HUDEP-2 (cell line): ENCODE results near the gene SAMD13.
"Not testable (repeated sequence)": the region's sequence is repeated elsewhere in the genome, so short reads cannot be mapped to it uniquely, and the experiment has no call there.

Experiments used
- DNase-seq, 76 experiments: peaks; one replicate each; lab custom pipeline; 2025; ENCODE audit not compliant: unreplicated experiment in 76 of 76; lab: John Stamatoyannopoulos, UW

SAMD13 gene

GRCh38 chr1:84282780-84283333 is 18.7 kb upstream of the SAMD13 start:
- DNase-seq = no peak

GRCh38 chr1:84283381-84283780 is 18.1 kb upstream of the SAMD13 start:
- DNase-seq = no peak

DNA sequence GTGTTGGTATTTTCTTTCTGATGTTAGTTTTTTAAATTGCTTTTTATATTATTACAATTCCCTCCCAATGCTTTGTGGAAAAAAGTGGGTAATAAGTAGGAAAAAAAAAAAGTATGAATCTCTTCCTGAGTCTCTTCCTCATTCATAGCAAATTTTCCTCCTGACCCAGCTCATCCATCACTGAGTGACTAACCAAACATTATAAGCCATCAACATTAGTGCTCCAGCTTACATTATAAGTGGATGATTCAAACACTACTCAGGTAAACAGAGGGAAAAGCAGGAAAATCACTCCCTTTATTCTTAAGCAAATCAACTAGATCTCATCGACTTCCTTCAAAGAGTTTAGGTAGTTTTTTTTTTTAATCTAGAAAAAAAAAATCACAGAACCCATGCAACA is 15.4 kb upstream of the SAMD13 start:
- DNase-seq = no peak

DNA sequence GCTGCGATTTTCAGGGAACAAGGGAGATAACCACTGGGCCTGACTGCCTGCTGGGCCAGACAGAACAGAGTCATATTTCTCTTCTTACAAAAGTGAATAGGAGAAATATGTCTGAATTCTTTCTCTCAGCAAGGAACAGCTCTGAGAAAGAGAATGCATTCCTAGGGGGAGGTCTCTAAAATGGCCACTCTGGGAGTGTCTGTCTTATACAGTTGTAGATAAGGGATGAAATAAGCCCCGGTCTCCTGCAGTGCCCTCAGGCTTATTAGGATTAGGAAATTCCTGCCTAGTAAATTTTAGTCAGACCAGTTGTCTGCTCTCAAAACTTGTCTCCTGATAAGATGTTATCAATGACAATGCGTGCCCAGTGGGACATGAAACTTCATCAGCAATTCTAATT is 14.1 kb upstream of the SAMD13 start:
- DNase-seq = not testable (repeated sequence)

- no peak for DNase-seq
These were observed 12.2 kb upstream of the SAMD13 start for GRCh38 chr1:84289169-84289785.

GRCh38 chr1:84291882-84292655 is 9.4 kb upstream of the SAMD13 start:
- no peak for DNase-seq

DNA sequence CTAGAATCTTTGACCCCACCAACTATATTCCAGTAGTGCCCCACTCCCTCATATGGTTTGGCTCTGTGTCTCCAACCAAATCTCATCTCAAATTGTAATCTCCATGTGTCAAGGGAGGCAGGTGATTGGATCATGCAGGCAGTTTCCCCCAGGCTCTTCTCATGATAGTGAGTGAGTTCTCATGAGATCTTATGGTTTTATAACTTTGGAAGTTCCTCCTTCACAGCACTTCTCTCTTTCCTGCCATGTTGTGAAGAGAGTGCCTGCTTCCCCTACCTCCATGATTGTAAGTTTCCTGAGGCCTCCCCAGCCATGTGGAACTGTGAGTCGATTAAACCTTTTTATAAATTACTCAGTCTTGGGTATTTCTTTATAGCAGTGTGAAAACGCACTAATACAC is 7.7 kb upstream of the SAMD13 start:
- DNase-seq = no peak

GRCh38 chr1:84294751-84295150 is 6.8 kb upstream of the SAMD13 start:
- DNase-seq = no peak

DNA sequence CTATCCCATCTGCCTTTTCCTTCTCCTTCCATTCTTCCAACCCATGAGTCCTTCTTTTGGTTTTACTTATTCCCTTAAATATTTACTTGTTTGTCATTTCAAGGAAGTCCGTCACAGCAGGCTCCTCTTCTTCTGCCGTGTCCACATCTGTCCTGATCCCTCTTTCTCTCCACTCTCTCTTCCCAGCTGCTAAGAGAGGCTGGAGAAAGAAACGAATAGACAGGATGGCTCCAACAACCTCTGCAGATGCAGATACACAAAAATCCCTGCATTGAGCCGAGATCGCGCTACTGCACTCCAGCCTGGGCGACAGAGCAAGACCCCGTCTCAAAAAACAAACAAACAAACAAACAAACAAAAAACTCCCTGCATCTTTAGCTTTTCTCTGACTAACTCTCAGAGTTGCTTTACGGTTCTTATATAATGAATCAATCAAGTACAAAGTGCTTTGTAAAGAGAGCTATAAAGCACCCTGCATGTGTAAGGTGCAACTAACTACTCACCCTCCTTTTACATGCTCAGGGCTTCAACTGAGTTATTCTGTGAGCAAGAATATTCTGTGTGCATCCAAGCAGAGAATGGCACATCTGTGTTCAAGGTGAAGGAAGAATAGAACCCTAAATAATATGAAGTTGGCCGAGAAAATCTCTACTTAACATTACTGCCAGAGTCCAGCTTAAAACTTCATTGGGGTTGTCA is 3.8 kb upstream of the SAMD13 start:
- no peak for DNase-seq

- DNase-seq = peak in 34 of 76 experiments; percentile 1 to 44 (median 20)
These were observed 3.2 kb upstream of the SAMD13 start for GRCh38 chr1:84298328-84298683.

DNA sequence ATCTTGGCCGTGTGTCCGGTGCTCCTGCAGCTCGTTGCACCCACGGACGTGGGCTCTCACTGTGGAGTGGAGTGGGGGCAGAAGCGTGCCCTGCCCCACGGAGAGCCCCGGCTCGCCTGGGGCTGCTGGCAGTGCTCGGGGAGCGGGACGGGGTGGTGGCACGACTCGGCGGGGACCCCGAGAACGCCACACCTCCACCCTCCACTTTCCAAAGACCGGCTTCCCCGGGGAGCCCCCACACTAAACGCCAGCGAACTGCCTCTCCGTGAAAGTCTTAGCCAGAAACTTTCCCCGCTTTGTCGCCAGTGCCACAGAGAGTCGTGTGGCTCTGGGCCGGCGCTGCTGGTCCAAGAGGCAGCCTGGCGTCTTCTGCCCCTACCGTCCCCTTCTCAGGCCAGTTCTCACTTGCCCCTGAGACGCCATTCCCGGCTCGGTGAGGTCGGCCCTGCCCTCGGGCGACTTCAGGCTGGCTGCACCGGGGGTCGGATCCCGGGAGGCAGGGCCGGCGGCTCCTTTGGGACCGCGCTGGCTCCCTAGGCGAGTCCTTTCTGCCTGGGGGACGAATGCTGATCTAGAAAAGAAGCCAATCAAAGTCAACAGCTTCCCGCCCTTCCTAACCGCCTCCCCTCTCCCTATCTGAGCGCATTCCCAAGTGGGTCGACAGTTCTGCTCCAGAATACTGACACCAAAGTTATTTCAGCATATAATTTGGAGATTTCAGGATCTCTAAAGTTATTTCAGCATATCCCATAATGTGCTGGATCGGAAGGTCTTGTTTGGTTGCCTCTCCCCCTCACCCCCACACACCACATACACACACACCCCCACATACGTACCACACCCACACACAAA is 2.6 kb upstream of the SAMD13 start:
- peak in 48 of 76 experiments; percentile 3 to 74 (median 34) for DNase-seq

DNA sequence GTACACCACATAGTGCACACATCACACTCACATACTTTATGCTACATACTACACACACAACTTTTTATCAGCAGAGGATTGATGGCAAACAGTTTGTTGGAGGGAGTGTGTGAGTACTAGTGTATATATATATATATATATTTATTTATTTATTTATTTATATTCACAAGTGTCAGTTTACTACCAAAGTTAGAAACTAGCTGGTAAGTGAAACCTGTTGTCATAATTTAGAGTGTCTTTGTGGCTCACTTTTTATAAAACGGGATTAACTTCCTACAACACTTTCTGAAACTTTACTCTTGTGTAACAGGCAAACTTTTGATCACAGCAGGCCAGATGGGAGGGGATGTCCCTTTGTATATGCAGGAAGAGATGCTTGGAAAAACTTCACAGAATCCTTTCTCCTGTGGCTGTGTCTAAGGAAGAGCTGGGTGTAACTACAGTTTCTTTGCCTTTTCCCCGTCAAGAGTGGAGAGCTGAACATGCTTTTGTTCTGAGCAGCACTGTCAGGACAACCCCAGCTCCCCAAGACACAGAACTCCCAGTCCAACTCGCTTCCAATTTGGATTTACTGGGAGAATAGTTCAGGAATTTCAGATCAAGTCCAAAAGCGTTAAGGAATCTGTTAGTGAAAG is 1.9 kb upstream of the SAMD13 start:
- DNase-seq = no peak

DNA sequence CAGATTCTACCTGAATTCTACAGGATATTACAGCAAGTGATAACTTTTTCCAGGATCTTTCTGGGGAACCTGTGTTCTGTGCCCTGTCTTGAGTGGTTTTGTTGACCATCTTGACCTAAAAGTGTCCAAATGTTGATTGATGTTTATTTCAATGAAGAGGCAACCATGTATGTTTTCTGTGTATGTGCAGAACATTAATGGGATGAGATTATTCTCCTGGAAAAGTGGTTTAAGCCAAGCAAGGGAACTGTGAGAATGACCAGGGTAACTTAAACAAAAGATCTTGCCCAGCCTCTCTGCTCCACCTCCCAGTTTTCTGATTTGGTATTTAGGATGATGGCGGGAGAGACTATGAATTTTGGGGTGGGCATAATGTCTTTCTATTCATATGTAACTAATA is 1.0 kb upstream of the SAMD13 start:
- DNase-seq = no peak

DNA sequence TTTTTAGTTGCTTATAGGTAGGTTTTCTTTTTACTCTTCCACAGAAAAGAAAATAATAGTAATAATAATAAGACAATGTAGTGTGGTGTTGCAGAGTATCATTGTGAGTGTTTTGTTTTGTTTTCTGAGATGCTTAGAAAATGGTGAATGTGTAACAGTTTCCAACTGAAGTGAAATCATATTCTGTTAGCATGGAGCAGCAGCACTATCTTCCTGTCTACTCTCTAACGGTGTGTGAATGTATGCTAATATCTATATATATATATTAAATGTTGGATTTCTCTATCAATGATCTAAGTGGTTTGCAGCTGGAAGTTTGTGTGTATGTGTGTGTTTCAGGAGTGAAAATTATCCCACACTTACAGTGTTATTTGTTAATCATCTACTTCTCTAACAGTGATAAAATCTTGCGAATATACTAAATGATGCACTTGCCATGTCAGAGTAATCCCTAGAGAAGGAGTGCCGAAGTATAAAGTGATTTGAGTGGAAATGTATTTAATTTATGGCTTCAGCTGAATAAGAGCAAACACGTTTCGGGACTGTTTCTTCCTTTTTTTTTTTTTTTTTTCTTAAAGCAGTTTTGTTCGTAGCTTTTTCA is 377 bp downstream of the SAMD13 start:
- peak in 1 of 76 experiments; percentile 37 for DNase-seq

DNA sequence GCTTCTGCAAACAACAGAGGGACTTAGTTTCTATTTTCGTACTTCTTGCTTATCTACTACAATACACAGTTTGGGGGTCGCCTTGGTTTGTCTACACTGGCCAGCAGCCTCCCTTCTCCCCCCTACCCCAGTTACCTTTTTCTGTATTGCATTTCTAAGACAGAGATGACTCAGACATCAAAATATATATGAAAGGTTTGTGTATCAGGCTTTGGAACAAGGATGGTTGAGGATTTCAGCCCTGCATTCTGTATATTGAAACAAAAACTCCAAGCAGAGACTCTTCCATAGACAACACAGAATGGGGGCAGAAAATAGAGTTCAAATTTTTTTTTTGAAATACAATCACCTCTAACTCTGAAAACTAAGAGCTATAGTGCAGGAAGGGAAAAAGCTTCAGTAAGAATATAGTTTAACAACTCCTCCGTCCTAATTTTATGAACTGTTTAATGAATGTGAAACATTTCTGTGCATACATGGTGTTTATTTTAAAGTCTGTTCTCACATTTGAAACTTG is 1.9 kb downstream of the SAMD13 start:
- DNase-seq = no peak

DNA sequence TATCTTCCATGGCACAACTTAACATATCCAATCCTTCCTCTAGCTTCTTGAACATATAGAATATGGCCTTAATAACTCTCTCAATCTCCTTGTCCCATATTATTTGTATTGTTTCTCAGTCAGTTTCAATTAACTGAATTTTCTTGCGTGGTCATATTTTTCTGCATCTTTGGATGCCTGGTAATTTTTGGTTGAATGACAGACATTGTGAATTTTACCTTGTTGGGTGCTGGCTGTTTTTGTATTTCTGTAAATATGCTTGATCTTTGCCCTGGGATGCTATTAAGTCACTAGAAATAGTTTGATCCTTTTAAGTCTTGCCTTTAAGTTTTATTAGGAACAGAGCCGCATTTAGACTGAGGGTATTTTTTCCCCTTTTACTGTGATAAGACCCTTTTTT is 5.9 kb downstream of the SAMD13 start:
- DNase-seq = no peak

DNA sequence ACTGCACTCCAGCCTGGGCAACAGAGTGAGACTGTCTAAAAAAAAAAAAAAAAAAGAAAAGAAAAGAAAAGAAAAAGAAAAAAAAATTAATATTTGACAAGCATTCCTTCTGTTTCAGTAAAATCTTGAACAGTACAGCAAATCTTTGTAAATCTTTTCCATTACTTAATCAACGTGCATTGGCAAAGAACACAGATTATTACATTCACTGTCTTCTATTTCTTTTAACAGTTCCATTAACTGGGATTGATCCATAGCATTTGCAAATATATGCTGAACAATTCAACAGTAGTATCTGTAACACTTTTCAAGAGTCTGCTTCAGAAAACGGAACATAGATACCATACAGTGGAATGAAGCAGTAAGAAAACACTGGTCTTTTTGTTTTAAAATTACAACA is 9.8 kb downstream of the SAMD13 start:
- DNase-seq = no peak

DNA sequence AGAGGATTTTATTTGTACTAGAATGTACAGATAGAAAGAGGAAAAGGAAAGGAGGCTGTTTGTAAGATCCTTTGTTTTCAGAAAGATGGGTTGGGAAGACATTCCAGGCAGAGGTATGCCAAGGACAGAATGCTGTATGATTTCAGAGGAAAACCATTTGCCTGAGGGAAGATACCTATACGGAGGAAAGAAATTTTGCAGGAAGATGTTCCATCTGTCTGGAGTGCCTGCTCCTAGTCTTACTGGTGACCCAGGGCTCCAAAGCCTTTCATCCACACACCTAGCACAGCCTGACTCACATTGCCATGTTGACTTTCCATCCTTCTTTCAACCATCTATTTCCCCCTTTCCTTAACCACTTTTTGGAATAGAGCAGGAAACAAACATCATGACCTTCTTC is 18.2 kb downstream of the SAMD13 start:
- DNase-seq = no peak

- DNase-seq = no peak
These were observed 26.3 kb downstream of the SAMD13 start for GRCh38 chr1:84327830-84328229.
